K562 (cell line): Measurements from ENCODE around the gene PUS7L. TPM values are rescaled to one million over a fixed set of nuclear protein-coding genes. Genes with fewer than 3 reads are reported as not detected.

Source experiments
- ATAC-seq: fragments of 200-7000 bp; cut with Tn5 transposase; 3 replicates; pipeline ENCODE4 v1.9.1; 2020; ENCODE audit warnings: moderate library complexity
- BruUV-seq: library from RNA; stranded (reverse); fragments of 400-500 nt; replicated peaks from 2 replicates; lab custom pipeline; 2021; lab: Mats Ljungman, UMichigan
- CTCF ChIA-PET: fragments of 300-600 bp; formaldehyde crosslinking; extraction: SDS; loops from one replicate; lab custom pipeline; 2021; ENCODE audit warnings: low intra/inter-chr PET ratio; lab: Yijun Ruan, JAX
- POLR2A ChIA-PET: fragments of 300-600, 350-650 bp; sonication (Branson Sonifier 250); formaldehyde crosslinking; extraction: SDS; loops from one replicate; lab custom pipeline; 2021; ENCODE audit warnings: antibody characterized with exemption, inconsistent platforms; lab: Yijun Ruan, JAX
- DNase-seq, 4 experiments: peaks; one replicate each; pipeline versions ENCODE4 v3.0.0 to v3.0.0-alpha.2; 2011 to 2018; ENCODE audit warnings: low spot score in 3 of 4, mixed read lengths in 3 of 4; ENCODE audit errors: extremely low read depth in 1 of 4
- FAIRE-seq: peaks from 2 replicates; lab custom pipeline; 2011; peaks lifted over from hg19 to GRCh38; lab: Jason Lieb, UNC
- H2AFZ ChIP-seq: 2 replicates; pipeline ENCODE4 v1.6.0; 2011; ENCODE audit warnings: low read depth, low read length, control low read depth, inconsistent platforms
- H3K27ac ChIP-seq: fragments of 200-600 bp; 3 replicates; pipeline ENCODE4 v1.8.0; 2011; ENCODE audit warnings: low read depth, mild to moderate bottlenecking, control low read depth, inconsistent platforms, low read length, moderate library complexity, mixed read lengths; ENCODE audit errors: extremely low read depth
- H3K27me3 ChIP-seq, 2 experiments: fragments of 300-600 bp in 1 of 2; 2 replicates in 1 of 2; 3 replicates in 1 of 2; pipeline versions ENCODE4 v1.6.0 to v1.8.0; 2011; ENCODE audit warnings: inconsistent platforms in 2 of 2, low read length in 2 of 2, mild to moderate bottlenecking in 1 of 2, mixed read lengths in 1 of 2, moderate library complexity in 1 of 2; ENCODE audit not compliant: control insufficient read depth in 2 of 2, insufficient read depth in 2 of 2
- H3K36me3 ChIP-seq: fragments of 300-600 bp; 3 replicates; pipeline ENCODE4 v1.8.0; 2011; ENCODE audit warnings: mild to moderate bottlenecking, low read length, inconsistent platforms; ENCODE audit not compliant: control insufficient read depth, insufficient read depth
- H3K4me1 ChIP-seq, 2 experiments: fragments of 200-600 bp in 1 of 2; replicated peaks in 1 of 2; 2 replicates in 1 of 2; 3 replicates in 1 of 2; pipeline versions ENCODE4 v1.5.1 to v1.8.0; 2011; ENCODE audit warnings: inconsistent platforms in 2 of 2, low read length in 2 of 2, mild to moderate bottlenecking in 1 of 2, mixed read lengths in 1 of 2, moderate library complexity in 1 of 2; ENCODE audit not compliant: control insufficient read depth in 2 of 2, insufficient read depth in 2 of 2
- H3K4me2 ChIP-seq: 2 replicates; pipeline ENCODE4 v1.6.1; 2011; ENCODE audit warnings: low read length, control low read depth, inconsistent platforms, mixed read lengths; ENCODE audit not compliant: insufficient read depth
- H3K4me3 ChIP-seq: fragments of 200-600 bp; sonication (generic), shearing (Covaris generic); 2 replicates; pipeline ENCODE4 v1.5.1; 2016; ENCODE audit warnings: control low read depth, inconsistent platforms
- H3K79me2 ChIP-seq: fragments of 200-600 bp; 3 replicates; pipeline ENCODE4 v1.8.0; 2011; ENCODE audit warnings: low read length, inconsistent platforms; ENCODE audit not compliant: control insufficient read depth, insufficient read depth
- H3K9ac ChIP-seq, 2 experiments: 2 replicates each; pipeline versions ENCODE4 v1.6.0 to v1.6.1; 2011; ENCODE audit warnings: low read depth in 2 of 2, low read length in 2 of 2, control low read depth in 1 of 2, inconsistent platforms in 1 of 2, mild to moderate bottlenecking in 1 of 2, mixed read lengths in 1 of 2; ENCODE audit not compliant: insufficient read depth in 1 of 2
- H3K9me1 ChIP-seq: one replicate; pipeline ENCODE4 v1.6.0; 2011; ENCODE audit warnings: inconsistent platforms, mild to moderate bottlenecking, low read length, moderate library complexity; ENCODE audit not compliant: control insufficient read depth, insufficient read depth
- H3K9me3 ChIP-seq: replicated peaks from 2 replicates; pipeline ENCODE4 v1.5.1; 2011; ENCODE audit warnings: low read depth, low read length, inconsistent platforms; ENCODE audit not compliant: control insufficient read depth, insufficient read depth
- H4K20me1 ChIP-seq: replicated peaks from 2 replicates; pipeline ENCODE4 v1.6.1; 2011; ENCODE audit warnings: low read length, inconsistent platforms, mixed read lengths; ENCODE audit not compliant: control insufficient read depth, insufficient read depth
- ELF2 ChIP-seq: fragments of 250-450 bp; sonication (Bioruptor Pico); IDR thresholded peaks from 2 replicates; pipeline ENCODE4 v1.5.0; 2021; ENCODE audit warnings: mild to moderate bottlenecking
- HDAC3 ChIP-seq: fragments of 450-650 bp; IDR thresholded peaks from 2 replicates; pipeline ENCODE4 v1.6.1; 2018; ENCODE audit warnings: borderline replicate concordance, mild to moderate bottlenecking, moderate library complexity; ENCODE audit not compliant: partially characterized antibody
- HIVEP1 ChIP-seq: fragments of 250-450 bp; sonication (Bioruptor Pico); IDR thresholded peaks from 2 replicates; pipeline ENCODE4 v1.4.0; 2020; ENCODE audit warnings: mild to moderate bottlenecking
- RBM39 ChIP-seq: fragments of 200-400 bp; formaldehyde crosslinking; optimal IDR thresholded peaks from 2 replicates; pipeline ENCODE3; 2018; ENCODE audit warnings: low read depth, low read length
- ZNF224 ChIP-seq: sonication (generic); formaldehyde crosslinking; IDR thresholded peaks from 2 replicates; pipeline ENCODE4 v1.8.0; 2022; ENCODE audit warnings: mild to moderate bottlenecking, missing genetic modification reagents
- ZNF740 ChIP-seq, 3 experiments: fragments of 200-800 bp in 1 of 3; sonication (Bioruptor generic) in 1 of 3; sonication (generic) in 1 of 3; formaldehyde crosslinking in 1 of 3; IDR thresholded peaks; 2 replicates each; pipeline versions ENCODE4 v1.6.1 to v1.8.0; 2016 to 2022; ENCODE audit warnings: mild to moderate bottlenecking in 2 of 3, missing compliant biosample characterization in 2 of 3, missing genetic modification characterization in 2 of 3, missing genetic modification reagents in 1 of 3
- WGBS: fragments of 100-300 bp; shearing (Covaris generic); methylation state at CpG from one replicate; pipeline ENCODE4 v1.1.6; 2016; ENCODE audit warnings: low coverage, mixed read lengths; ENCODE audit not compliant: insufficient coverage; ENCODE audit errors: missing lambda C conversion rate; 5-methylcytosine and 5-hydroxymethylcytosine counted together
- in situ Hi-C: fragments of 300-500 bp; cut with MboI; formaldehyde crosslinking; loops from 4 replicates; pipeline ENCODE4 v1.15.0; 2018; ENCODE audit warnings: inconsistent platforms, mixed read lengths
- intact Hi-C: fragments of 100-400 bp; cut with micrococcal nuclease; formaldehyde crosslinking; loops from 2 replicates; pipeline ENCODE4 v1.14.2; 2022
- polyA plus RNA-seq, 8 experiments: library from polyadenylated mRNA; depleted of rRNA in 4 of 8; stranded (reverse) in 5 of 8; unstranded in 3 of 8; fragments of >200 nt; fragmentation: Nextera tagmentation in 2 of 8; fragmentation: Illumina TruSeq in 1 of 8; extraction: Ambion mirVana in 2 of 8; extraction: Trizol in 1 of 8; gene quantifications; 2 replicates each; pipeline versions ENCODE4 v1.2.1 to v1.2.3, GENCODE V29; 2011 to 2014; ENCODE audit warnings: inconsistent platforms in 1 of 8, missing spikeins in 1 of 8
- total RNA-seq, 7 experiments: library from RNA; depleted of rRNA in 6 of 7; stranded (reverse); fragments of >200 nt in 6 of 7; fragmentation: Illumina TruSeq in 2 of 7; extraction: Trizol in 2 of 7; gene quantifications; 2 replicates each; pipeline versions ENCODE4 v1.2.1 to v1.2.3, GENCODE V29; 2011 to 2021; ENCODE audit warnings: low replicate concordance in 1 of 7
- TF ChIP-seq, protein P1 (sequence below): fragments of 450-650 bp; formaldehyde crosslinking; IDR thresholded peaks from 2 replicates; pipeline ENCODE4 v1.4.0; 2020; ENCODE audit warnings: mild to moderate bottlenecking, mixed read lengths

Gene PUS7L
- total and polyA plus RNA-seq, 9 of the 15 experiments (the other 6 are each of a cell fraction or from before 2014, with no cell fraction given) = 10.8 to 53.3 (median 25.2) TPM

DNA sequence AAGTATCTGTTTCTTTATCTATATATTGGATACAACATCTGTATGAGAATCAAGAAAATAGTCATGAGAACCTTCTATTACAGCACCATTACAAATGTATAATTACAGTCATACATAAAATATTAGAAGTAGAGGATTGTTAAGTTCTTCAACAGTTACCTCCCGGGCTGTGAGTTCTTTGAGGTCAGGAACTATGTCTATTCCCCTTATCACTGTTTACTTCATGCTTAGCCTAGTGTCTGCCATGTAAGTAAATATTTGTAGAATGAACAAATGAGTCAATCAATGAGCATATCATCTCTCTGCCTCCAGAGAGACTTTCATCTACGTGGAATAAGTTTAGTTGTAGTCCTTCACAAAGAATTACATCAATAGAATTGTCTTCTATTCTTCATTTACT, 47.2 kb downstream of the PUS7L start:
- 3% methylated on average over 2 of the region's 2 CpGs for WGBS
- in situ Hi-C loops (no loop called here), intact Hi-C loops (no loop called here)
- H3K9me1 ChIP-seq = no peaks in the 10 kb centered on the region
- FAIRE-seq (no peak), DNase-seq (no peak), ATAC-seq (no peak)
- no peaks in the 10 kb centered on the region for H4K20me1 ChIP-seq
- no TSS peak for BruUV-seq
- no peaks in the 10 kb centered on the region for H3K79me2 ChIP-seq
- H3K36me3 ChIP-seq = no peaks in the 10 kb centered on the region
- no peak for TF ChIP-seq ZNF740 (CRISPR knock-in tag; IDR thresholded peaks at IDR 0.05)
- TF ChIP-seq ZNF740 (tag; IDR thresholded peaks at IDR 0.05) = no peak
- no peak for TF ChIP-seq RBM39
- no peak for TF ChIP-seq HIVEP1 (CRISPR knock-in tag)
- TF ChIP-seq, protein P1, sequence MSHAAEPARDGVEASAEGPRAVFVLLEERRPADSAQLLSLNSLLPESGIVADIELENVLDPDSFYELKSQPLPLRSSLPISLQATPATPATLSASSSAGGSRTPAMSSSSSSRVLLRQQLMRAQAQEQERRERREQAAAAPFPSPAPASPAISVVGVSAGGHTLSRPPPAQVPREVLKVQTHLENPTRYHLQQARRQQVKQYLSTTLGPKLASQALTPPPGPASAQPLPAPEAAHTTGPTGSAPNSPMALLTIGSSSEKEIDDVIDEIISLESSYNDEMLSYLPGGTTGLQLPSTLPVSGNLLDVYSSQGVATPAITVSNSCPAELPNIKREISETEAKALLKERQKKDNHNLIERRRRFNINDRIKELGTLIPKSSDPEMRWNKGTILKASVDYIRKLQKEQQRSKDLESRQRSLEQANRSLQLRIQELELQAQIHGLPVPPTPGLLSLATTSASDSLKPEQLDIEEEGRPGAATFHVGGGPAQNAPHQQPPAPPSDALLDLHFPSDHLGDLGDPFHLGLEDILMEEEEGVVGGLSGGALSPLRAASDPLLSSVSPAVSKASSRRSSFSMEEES (CRISPR knock-in tag) = no peak
- TF ChIP-seq ELF2 (CRISPR knock-in tag) = no peak
- no peak for TF ChIP-seq ZNF224 (CRISPR knock-in tag)
- no peak for TF ChIP-seq HDAC3
- no peak overlapping the region for H3K4me2 ChIP-seq
- H3K4me1 ChIP-seq = no peaks in the 10 kb centered on the region
- 0 out of 5 replicates have a peak, but pooled peaks cover 0 to 2% of the 10 kb centered on the region in 2 experiments for H3K27me3 ChIP-seq
- no peaks in the 10 kb centered on the region for H3K9me3 ChIP-seq
- CTCF ChIA-PET = no interaction called here
- H3K27ac ChIP-seq = no peak overlapping the region
- POLR2A ChIA-PET = no interaction called here
- no peak overlapping the region for H3K4me3 ChIP-seq
- H2AFZ ChIP-seq = no peak overlapping the region
- H3K9ac ChIP-seq = no peak overlapping the region
